ENCODE data around the gene ANKRD40. TPM values are rescaled to one million over a fixed set of nuclear protein-coding genes. Genes with fewer than 3 reads are reported as not detected.

The ANKRD40 gene
- total RNA-seq, 1 donor from 2014 or later = 40.8 TPM

DNA sequence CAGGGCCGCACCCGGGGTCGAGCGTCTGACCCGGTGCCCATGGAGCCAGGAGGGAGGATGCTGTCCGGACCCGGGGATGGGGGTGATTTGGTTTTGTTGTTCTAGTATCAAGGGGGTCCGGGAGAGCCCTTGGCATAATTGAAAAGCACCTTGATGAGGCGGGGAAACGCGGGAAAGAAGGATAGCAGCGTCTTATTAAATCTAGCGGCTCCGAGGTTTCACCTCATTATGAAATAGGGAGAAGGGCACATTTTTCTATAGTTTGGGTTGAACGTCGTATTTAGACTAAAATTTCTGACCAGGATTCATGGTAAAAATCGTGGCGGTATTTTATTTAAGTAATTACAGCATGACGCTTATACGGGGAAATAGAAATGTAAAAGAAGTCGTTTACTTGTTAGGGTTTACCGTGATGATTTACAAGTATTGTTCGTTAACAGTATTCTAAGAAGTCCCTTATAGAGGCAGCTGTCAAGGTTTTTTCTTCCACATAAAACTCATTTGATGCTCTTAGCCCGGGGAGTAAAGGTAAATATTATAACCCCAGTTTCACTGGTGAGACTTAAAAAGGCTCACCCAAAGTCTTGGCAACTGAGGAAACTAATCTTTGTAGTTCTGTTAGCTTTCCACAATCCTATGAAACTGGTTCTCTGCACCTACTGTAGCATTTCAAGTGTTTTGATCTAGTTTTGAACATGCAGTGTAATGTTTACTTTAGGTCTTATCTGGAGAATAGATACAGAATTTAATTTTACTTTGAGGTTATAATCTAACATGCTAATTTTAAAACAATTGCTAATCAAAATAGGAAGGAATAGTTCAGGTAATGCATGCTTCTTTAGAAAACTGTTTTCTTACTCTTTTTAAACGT, 12.4 kb upstream of the ANKRD40 start:
- no peaks in the 10 kb centered on the region for H3K36me3 Mint-ChIP-seq (ENCODE audit: unreplicated experiment)
- peak overlapping the region; percentile 86 for H3K27ac Mint-ChIP-seq (ENCODE audit: unreplicated experiment)
- H3K4me3 Mint-ChIP-seq (ENCODE audit: unreplicated experiment) = peak overlapping the region; percentile 91
- no peak for DNase-seq
- no peaks in the 10 kb centered on the region for H3K27me3 Mint-ChIP-seq (ENCODE audit: unreplicated experiment)
- H3K9me3 Mint-ChIP-seq (ENCODE audit: unreplicated experiment) = peaks cover 2% of the 10 kb centered on the region
- H3K4me1 Mint-ChIP-seq (ENCODE audit: low read depth, unreplicated experiment) = peaks cover 13% of the 10 kb centered on the region
- no peak for TF ChIP-seq CTCF (IDR thresholded peaks at IDR 0.05; ENCODE audit: partially characterized antibody, unreplicated experiment)

GRCh38 chr17:50719144-50719923, 11.6 kb upstream of the ANKRD40 start, which contains the start of gene LUC7L3:
Gene LUC7L3 (plus strand): TSS chr17:50719603. CDS start chr17:50719733, 130 bp downstream.
- Mint-ChIP-seq H3K9me3 (ENCODE audit: unreplicated experiment) (peaks cover 2% of the 10 kb centered on the region), H3K27me3 (ENCODE audit: unreplicated experiment) (no peaks in the 10 kb centered on the region), H3K36me3 (ENCODE audit: unreplicated experiment) (no peaks in the 10 kb centered on the region), H3K27ac (ENCODE audit: unreplicated experiment) (peak within 1 kb of the TSS; percentile 99), H3K4me1 (ENCODE audit: low read depth, unreplicated experiment) (peaks cover 13% of the 10 kb centered on the region), H3K4me3 (ENCODE audit: unreplicated experiment) (peak within 1 kb of the TSS; percentile 91)
- no peak for TF ChIP-seq CTCF (IDR thresholded peaks at IDR 0.05; ENCODE audit: partially characterized antibody, unreplicated experiment)
- peak; percentile 96 for DNase-seq

DNA sequence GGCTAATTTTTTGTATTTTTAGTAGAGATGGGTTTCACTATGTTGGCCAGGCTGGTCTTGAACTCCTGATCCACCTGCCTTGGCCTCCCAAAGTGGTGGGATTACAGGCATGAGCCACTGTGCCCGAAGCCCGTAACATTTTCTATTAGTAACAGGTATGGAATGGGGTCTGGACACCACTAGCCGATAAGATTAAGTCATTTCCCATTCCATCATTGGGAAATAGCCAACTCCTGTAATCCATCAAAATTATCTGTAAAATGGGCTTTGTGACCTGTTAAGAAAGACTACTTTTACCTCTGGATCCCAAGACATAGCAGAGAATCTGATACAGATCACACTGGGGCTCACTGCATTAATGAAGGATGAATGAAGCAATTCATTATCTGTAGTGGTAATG, 7.8 kb upstream of the ANKRD40 start:
- peaks cover 2% of the 10 kb centered on the region for H3K4me1 Mint-ChIP-seq (ENCODE audit: low read depth, unreplicated experiment)
- no peaks in the 10 kb centered on the region for H3K36me3 Mint-ChIP-seq (ENCODE audit: unreplicated experiment)
- TF ChIP-seq CTCF (IDR thresholded peaks at IDR 0.05; ENCODE audit: partially characterized antibody, unreplicated experiment) = no peak
- no peak for DNase-seq
- no peak overlapping the region for H3K4me3 Mint-ChIP-seq (ENCODE audit: unreplicated experiment)
- no peaks in the 10 kb centered on the region for H3K27me3 Mint-ChIP-seq (ENCODE audit: unreplicated experiment)
- peaks cover 4% of the 10 kb centered on the region for H3K9me3 Mint-ChIP-seq (ENCODE audit: unreplicated experiment)
- H3K27ac Mint-ChIP-seq (ENCODE audit: unreplicated experiment) = no peak overlapping the region

- peaks cover 2% of the 10 kb centered on the region for H3K27me3 Mint-ChIP-seq (ENCODE audit: unreplicated experiment)
- no peak for DNase-seq
Measured at GRCh38 chr17:50712641-50713040, 4.9 kb upstream of the ANKRD40 start.

More at GRCh38 chr17:50712641-50713040, 4.9 kb upstream of the ANKRD40 start:
- Mint-ChIP-seq H3K4me1 (ENCODE audit: low read depth, unreplicated experiment) (peaks cover 14% of the 10 kb centered on the region), H3K4me3 (ENCODE audit: unreplicated experiment) (no peak overlapping the region), H3K27ac (ENCODE audit: unreplicated experiment) (no peak overlapping the region), H3K36me3 (ENCODE audit: unreplicated experiment) (no peaks in the 10 kb centered on the region), H3K9me3 (ENCODE audit: unreplicated experiment) (peaks cover 6% of the 10 kb centered on the region)
- no peak for TF ChIP-seq CTCF (IDR thresholded peaks at IDR 0.05; ENCODE audit: partially characterized antibody, unreplicated experiment)

Data from glutamatergic neuron (in vitro differentiated cells).